CD4-positive, alpha-beta T cell treated with Interleukin-6 for 4 hours (primary cell): ENCODE measurements around the gene VPS51.
A peak's percentile ranks its signal among the peaks of the same experiment; 100 is the strongest.
"Not testable (repeated sequence)": the region's sequence is repeated elsewhere in the genome, so short reads cannot be mapped to it uniquely, and the experiment has no call there.

Experiments used
- DNase-seq: peaks from one replicate; pipeline ENCODE4 v3.0.0-alpha.2; 2020; ENCODE audit warnings: mixed read lengths

Gene VPS51

DNA sequence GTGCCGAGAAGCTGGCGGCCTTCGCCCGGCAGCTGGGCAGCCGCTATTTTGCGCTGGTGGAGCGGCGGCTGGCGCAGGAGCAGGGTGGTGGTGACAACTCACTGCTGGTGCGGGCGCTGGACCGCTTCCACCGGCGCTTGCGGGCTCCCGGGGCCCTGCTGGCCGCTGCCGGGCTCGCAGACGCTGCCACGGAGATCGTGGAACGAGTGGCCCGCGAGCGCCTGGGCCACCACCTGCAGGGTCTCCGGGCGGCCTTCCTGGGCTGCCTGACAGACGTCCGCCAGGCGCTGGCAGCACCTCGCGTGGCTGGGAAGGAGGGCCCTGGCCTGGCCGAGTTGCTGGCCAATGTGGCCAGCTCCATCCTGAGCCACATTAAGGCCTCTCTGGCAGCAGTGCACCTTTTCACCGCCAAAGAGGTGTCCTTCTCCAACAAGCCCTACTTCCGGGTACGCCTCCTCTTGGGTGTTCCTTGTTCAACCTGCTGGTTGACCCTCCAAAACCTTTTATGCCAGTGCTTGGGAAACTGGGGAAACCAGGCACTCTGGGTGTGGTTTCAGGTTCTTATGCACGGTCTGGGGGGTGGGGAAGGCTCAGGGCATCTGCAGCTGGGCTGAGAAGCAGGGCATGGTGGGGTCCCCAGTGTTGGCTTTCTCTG, 12.6 kb downstream of the VPS51 start:
- DNase-seq: no peak

DNA sequence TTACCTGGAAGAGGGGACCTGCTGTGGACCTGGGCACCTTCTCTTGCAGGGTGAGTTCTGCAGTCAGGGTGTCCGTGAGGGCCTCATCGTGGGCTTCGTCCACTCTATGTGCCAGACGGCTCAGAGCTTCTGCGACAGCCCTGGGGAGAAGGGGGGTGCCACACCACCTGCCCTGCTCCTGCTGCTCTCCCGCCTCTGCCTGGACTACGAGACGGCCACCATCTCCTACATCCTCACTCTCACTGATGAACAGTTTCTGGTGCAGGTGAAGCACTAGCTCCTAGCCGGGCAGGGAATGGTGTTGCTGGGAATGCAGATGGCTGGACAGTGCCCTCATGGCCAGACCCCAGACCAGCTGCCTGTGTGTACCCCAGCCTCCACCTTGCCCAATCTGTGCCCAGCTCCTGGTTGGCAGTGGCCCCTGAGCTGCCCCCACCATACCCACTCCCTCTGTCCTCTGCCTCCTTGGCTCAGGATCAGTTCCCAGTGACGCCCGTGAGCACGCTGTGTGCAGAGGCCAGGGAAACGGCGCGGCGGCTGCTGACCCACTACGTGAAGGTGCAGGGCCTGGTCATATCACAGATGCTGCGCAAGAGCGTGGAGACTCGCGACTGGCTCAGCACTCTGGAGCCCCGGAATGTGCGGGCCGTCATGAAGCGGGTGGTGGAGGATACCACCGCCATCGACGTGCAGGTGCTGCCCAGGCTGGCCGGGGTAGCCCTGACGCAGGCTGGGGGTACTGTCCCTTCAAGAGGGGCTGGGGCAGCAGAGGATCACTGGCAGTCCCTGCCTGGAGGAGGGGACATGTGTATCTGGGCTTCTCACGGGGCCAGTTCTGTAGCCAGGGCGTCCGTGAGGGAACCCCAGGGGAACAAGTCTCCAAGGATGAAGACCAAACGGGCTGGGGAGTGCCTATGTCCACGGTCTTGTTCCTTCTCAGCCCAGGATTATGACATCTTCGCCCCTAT, 13.5 kb downstream of the VPS51 start:
- DNase-seq: no peak

DNA sequence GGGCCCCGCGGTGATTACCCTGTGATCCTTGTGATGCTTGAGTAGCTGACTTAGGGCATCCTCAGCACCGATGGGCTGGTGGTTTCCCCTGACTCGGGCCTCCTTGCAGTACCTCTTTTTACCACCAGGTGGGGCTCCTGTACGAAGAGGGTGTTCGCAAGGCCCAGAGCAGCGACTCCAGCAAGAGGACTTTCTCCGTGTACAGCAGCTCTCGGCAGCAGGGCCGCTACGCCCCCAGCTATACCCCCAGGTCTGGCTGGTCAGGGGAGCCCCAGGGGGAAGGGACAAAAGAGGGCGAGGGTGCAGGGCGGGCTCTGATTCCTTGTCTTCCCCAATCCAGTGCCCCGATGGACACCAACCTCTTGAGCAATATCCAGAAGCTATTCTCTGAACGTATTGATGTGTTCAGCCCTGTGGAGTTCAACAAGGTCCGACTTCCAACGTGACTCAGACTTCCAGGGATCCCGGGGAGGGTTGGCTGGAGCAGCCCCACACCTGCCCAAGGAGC, 14.4 kb downstream of the VPS51 start:
- DNase-seq: peak; percentile 92

DNA sequence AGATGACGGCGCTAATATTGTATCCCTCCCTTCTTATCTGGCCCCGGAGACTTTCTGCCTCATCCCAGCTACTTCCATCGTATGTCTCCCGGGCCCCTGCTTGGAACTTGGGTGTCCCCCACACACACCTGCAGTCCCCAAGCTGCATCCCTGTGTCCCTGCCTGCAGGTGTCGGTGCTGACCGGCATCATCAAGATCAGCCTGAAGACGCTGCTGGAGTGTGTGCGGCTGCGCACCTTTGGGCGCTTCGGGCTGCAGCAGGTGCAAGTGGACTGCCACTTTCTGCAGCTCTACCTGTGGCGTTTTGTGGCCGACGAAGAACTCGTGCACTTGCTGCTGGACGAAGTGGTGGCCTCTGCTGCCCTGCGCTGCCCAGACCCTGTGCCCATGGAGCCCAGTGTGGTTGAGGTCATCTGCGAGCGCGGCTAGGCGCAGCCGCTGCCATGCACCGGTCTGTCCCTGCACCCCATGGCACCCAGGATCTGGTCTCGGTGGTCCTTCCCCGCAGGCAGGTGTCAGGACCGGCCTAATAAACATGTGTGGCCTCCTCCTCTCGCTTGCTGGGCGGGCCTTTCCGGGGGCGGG, 15.2 kb downstream of the VPS51 start:
- DNase-seq: no peak

- peak; percentile 99 for DNase-seq
These were observed 15.9 kb downstream of the VPS51 start, which contains the start of gene TM7SF2 for GRCh38 chr11:65111744-65112545. Gene TM7SF2, plus strand, starts transcription at chr11:65111872. Its CDS starts 144 bp downstream, at chr11:65112016.

DNA sequence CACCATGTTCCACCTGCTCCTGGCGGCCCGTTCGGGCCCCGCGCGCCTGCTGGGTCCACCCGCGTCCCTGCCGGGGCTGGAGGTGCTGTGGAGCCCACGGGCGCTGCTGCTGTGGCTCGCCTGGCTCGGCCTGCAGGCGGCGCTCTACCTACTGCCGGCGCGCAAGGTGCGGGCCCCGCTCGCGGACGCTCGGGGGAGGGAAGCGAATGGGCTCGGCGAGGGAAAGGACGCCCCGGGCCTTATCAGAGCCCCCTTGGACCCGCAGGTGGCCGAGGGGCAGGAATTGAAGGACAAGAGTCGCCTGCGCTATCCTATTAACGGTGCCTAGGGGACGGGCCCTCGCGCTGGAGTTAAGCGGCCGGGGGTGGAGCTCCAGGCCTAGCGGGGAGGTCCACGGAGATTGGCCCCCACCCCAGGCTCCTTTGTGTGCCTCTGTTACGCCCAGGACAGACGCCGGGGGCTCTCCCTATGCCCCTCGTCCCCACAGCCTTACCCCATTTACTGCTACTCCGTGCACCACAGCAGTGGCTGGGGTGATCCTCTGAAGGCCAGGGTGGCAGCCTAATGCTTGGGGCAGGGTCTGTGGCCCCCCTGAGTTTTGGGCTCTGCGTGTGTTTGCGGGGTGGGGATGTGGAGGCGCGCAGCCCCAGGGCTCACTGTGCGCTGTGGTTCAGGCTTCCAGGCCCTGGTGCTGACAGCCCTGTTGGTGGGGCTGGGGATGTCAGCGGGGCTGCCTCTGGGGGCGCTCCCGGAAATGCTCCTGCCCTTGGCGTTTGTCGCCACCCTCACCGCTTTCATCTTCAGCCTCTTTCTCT, 16.7 kb downstream of the VPS51 start:
- peak; percentile 85 for DNase-seq

DNA sequence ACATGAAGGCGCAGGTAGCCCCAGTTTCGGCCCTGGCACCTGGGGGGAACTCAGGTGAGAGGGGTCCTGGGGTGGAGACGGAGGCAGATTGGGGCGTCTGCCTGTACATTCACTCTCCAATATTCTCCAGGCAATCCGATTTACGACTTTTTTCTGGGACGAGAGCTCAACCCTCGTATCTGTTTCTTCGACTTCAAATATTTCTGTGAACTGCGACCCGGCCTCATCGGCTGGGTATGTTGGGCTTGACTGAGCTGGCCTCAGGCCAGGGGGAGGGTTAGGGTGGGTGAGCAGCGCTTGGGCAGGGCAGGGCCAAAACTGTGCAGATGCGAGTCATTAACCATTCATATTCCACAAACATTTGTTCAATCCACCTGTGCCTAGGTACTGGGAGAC, 17.3 kb downstream of the VPS51 start:
- DNase-seq: no peak

DNA sequence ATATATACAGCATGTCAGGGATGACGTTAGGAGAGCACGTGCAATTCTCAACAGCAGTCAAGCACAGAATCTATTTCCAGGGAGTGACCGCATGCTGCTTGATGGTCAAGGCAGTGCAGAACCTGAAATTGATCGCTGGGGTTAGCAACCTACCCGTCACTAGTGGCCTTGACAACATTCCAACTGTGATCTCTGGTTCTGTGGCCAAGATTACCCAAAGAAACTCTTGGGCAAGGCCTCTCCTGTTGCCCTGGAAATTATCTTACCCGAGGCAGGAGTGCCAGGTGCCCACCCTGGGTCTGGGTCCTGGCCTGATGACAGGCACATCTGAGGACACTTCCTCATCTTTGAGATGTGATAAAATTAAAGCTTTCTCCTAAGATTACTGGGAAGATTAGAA, 17.8 kb downstream of the VPS51 start:
- no peak for DNase-seq

DNA sequence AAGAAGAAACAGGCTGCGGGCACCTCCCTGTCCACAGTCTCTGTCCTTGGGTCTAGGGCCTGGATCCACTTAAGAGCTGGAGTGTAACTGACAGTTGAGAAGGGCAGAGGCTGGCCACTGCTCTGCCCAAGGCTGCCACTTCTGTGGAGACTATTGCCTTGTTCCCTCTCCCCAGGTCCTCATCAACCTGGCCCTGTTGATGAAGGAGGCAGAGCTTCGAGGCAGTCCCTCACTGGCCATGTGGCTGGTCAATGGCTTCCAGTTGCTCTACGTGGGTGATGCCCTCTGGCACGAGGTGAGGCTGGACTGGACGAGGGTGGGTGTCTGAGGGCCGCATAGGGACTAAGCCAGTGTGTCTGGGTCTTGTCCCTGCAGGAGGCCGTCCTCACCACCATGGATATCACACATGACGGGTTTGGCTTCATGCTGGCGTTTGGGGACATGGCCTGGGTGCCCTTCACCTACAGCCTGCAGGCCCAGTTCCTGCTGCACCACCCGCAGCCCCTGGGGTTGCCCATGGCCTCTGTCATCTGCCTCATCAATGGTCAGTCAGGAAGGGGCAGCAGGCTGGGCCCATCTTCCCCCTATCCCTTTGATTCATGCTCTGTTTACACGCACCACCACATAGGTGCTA, 18.6 kb downstream of the VPS51 start:
- no peak for DNase-seq

DNA sequence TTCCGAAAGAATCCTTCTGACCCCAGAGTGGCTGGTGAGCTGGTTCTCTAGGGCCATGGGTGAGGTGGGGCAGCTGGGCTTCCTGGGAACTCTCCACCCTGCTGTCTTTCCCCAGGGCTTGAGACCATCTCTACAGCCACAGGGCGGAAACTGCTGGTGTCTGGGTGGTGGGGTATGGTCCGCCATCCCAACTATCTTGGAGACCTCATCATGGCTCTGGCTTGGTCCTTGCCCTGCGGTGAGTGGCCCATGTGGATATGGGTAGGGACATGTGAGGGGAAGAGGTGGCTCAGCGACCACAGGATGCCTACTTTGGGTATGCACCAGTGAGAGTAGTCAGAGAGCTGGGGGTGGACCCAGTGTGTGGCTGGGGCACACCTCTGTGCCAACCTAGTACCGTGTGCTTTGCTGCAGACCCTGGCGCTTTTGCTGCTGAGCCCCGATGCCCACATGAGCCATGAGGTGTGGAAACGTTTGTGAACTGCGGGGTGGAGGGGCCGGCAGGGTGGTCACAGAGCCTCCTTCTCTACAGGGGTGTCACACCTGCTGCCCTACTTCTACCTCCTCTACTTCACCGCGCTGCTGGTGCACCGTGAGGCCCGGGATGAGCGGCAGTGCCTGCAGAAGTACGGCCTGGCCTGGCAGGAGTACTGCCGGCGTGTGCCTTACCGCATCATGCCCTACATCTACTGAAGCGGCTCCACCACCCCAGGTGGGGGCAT, 19.5 kb downstream of the VPS51 start:
- no peak for DNase-seq

- peak; percentile 64 for DNase-seq
These were observed 20.6 kb downstream of the VPS51 start for GRCh38 chr11:65116370-65117205.

GRCh38 chr11:65117206-65118096, 21.4 kb downstream of the VPS51 start, which contains the start of gene ZNHIT2:
Gene ZNHIT2, minus strand, starts transcription at chr11:65117701. Its CDS starts 48 bp downstream, at chr11:65117653.
- peak; percentile 100 for DNase-seq

DNA sequence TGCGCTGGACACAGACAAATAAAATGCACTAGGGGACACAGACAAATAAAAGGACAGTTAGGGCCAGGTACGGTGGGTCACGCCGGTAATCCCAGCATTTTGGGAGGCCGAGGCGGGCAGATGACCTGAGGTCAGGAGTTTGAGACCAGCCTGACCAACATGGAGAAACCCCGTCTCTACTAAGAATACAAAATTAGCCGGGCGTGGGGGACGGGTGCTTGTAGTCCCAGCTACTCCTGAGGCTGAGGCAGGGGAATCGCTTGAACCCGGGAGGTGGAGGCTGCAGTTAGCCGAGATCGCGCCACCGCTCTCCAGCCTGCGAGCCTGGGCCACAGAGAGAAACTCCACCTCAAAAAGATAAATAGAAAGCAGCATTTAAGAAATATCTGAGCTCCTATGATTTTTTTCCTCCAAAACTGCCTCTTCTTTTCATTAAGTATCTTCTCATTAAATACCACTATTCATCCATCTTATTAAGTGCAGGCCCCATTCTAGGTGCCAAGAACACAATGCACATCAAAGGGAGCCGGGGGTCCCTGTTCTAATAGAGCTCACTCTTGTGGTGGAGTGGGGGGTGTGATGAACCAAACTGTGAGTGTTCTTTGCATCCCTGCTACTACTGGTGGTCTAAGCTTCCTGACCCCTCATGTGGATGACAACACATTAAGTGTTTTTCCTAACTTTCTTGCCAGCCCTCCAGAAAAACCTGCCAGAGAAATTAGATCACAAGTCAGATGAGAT, 22.3 kb downstream of the VPS51 start:
- DNase-seq: no peak

- DNase-seq: not testable (repeated sequence)
These were observed 23.1 kb downstream of the VPS51 start for GRCh38 chr11:65118891-65119669.

DNA sequence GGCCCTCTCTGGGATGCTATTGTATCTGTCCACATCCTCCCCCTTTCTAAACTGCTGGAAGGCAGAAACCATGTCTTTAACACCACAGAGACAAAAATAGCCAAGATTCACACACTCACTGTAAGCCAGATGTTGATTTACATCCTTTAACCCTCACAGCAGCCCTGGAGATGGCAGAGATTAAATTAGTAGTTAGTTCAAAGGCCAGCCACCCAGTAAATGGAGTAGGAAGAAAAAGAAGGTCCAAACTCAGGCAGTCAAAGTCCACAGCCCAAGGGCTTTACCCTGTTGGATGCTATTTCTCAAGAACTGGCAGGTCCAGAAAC, 23.6 kb downstream of the VPS51 start:
- DNase-seq: no peak

GRCh38 chr11:65120831-65121230, 24.8 kb downstream of the VPS51 start:
- no peak for DNase-seq

GRCh38 chr11:65121447-65121864, 25.4 kb downstream of the VPS51 start:
- no peak for DNase-seq
